Fibroblast of mammary gland (primary cell): Measurements from ENCODE around the gene PTGR1.

Experiments
- DNase-seq: peaks from one replicate; pipeline ENCODE4 v3.0.0-alpha.2; 2010; ENCODE audit warnings: low read depth
- H3K4me3 ChIP-seq: 2 replicates; pipeline ENCODE4 v1.5.1; 2011; ENCODE audit warnings: low read depth, mild to moderate bottlenecking, low read length, moderate library complexity; ENCODE audit not compliant: control insufficient read depth
- CTCF ChIP-seq: conservative IDR thresholded peaks from 2 replicates; pipeline ENCODE4 v1.5.1; 2011; ENCODE audit warnings: low read depth, low read length, inconsistent platforms; ENCODE audit not compliant: control insufficient read depth, insufficient read depth

The PTGR1 gene

GRCh38 chr9:111613436-111614040 is 14.1 kb upstream of the PTGR1 start:
- no peak for TF ChIP-seq CTCF
- no peak for DNase-seq
- H3K4me3 ChIP-seq: no peak overlapping the region

- no peak overlapping the region for H3K4me3 ChIP-seq
- DNase-seq: no peak
- TF ChIP-seq CTCF: no peak
These were observed 11.4 kb upstream of the PTGR1 start for GRCh38 chr9:111610845-111611244.

GRCh38 chr9:111610149-111610548 is 10.7 kb upstream of the PTGR1 start:
- TF ChIP-seq CTCF: no peak
- H3K4me3 ChIP-seq: no peak overlapping the region
- DNase-seq: no peak

- no peak for TF ChIP-seq CTCF
- H3K4me3 ChIP-seq: no peak overlapping the region
- no peak for DNase-seq
These were observed 5.7 kb upstream of the PTGR1 start for GRCh38 chr9:111605041-111605559.

- no peak overlapping the region for H3K4me3 ChIP-seq
- TF ChIP-seq CTCF: no peak
- no peak for DNase-seq
These were observed 4.7 kb upstream of the PTGR1 start for GRCh38 chr9:111604054-111604615.

- H3K4me3 ChIP-seq: no peak overlapping the region
- TF ChIP-seq CTCF: no peak
- no peak for DNase-seq
These were observed 3.6 kb upstream of the PTGR1 start for GRCh38 chr9:111603041-111603440.
